Osteoblast (primary cell): ENCODE measurements around the gene ANK3. TPM values are rescaled to one million over a fixed set of nuclear protein-coding genes. Genes with fewer than 3 reads are reported as not detected.
A peak's percentile ranks its signal among the peaks of the same experiment; 100 is the strongest.

Experiments
- DNase-seq: peaks from one replicate; pipeline ENCODE4 v3.0.0; 2011; ENCODE audit warnings: low spot score, mixed read lengths; ENCODE audit not compliant: insufficient read length; ENCODE audit errors: missing footprints
- H2AFZ ChIP-seq: 2 replicates; pipeline ENCODE4 v1.6.0; 2011; ENCODE audit warnings: mild to moderate bottlenecking, low read length
- H3K27ac ChIP-seq: 2 replicates; pipeline ENCODE4 v1.5.1; 2011; ENCODE audit warnings: mild to moderate bottlenecking, low read depth, low read length, moderate library complexity
- H3K27me3 ChIP-seq: 2 replicates; pipeline ENCODE4 v1.6.0; 2012; ENCODE audit warnings: mild to moderate bottlenecking, control low read depth, inconsistent platforms, low read length, moderate library complexity; ENCODE audit not compliant: insufficient read depth
- H3K36me3 ChIP-seq: 2 replicates; pipeline ENCODE4 v1.5.1; 2011; ENCODE audit warnings: mild to moderate bottlenecking, low read length, control low read depth, moderate library complexity; ENCODE audit not compliant: insufficient read depth
- H3K4me1 ChIP-seq: 2 replicates; pipeline ENCODE4 v1.5.1; 2011; ENCODE audit warnings: mild to moderate bottlenecking, low read length, control low read depth, moderate library complexity; ENCODE audit not compliant: insufficient read depth
- H3K4me2 ChIP-seq: 2 replicates; pipeline ENCODE4 v1.6.0; 2011; ENCODE audit warnings: mild to moderate bottlenecking, low read length; ENCODE audit not compliant: insufficient read depth
- H3K4me3 ChIP-seq: fragments of 200-600 bp; sonication (generic); 3 replicates; pipeline ENCODE4 v1.5.1; 2012; ENCODE audit warnings: mild to moderate bottlenecking, low read length, inconsistent platforms; ENCODE audit not compliant: insufficient read depth
- H3K79me2 ChIP-seq: 2 replicates; pipeline ENCODE4 v1.6.0; 2012; ENCODE audit warnings: mild to moderate bottlenecking, low read length, control low read depth, inconsistent platforms; ENCODE audit not compliant: insufficient read depth
- H3K9me3 ChIP-seq: 2 replicates; pipeline ENCODE4 v1.5.1; 2011; ENCODE audit warnings: low read depth, low read length, control low read depth
- H4K20me1 ChIP-seq: 2 replicates; pipeline ENCODE4 v1.6.0; 2012; ENCODE audit warnings: mild to moderate bottlenecking, low read length, control low read depth; ENCODE audit not compliant: insufficient read depth
- CTCF ChIP-seq: IDR thresholded peaks from 2 replicates; pipeline ENCODE4 v1.5.1; 2011; ENCODE audit warnings: mild to moderate bottlenecking, low read depth, low read length, moderate library complexity; ENCODE audit errors: extremely low read depth
- total RNA-seq: library from RNA; depleted of rRNA; stranded (reverse); fragments of >200 nt; gene quantifications from 2 replicates; pipeline ENCODE4 v1.2.3, GENCODE V29; 2012

ANK3 gene
- total RNA-seq, 1 donor: 44.5 TPM

GRCh38 chr10:60430017-60430416 is 40.3 kb upstream of the ANK3 start:
- no peak for TF ChIP-seq CTCF
- Histone ChIP-seq H3K4me3 (peak overlapping the region; percentile 42), H2AFZ (no peak overlapping the region), H3K27ac (peak overlapping the region; percentile 95), H4K20me1 (no peaks in the 10 kb centered on the region), H3K4me1 (peaks cover 78% of the 10 kb centered on the region), H3K36me3 (no peaks in the 10 kb centered on the region), H3K4me2 (peak overlapping the region; percentile 75), H3K27me3 (no peaks in the 10 kb centered on the region), H3K79me2 (no peaks in the 10 kb centered on the region), H3K9me3 (no peaks in the 10 kb centered on the region)
- peak; percentile 57 for DNase-seq

- Histone ChIP-seq H3K36me3 (no peaks in the 10 kb centered on the region), H3K4me1 (peaks cover 85% of the 10 kb centered on the region), H2AFZ (no peak overlapping the region), H3K27me3 (no peaks in the 10 kb centered on the region), H3K4me3 (no peak overlapping the region), H3K4me2 (peak overlapping the region; percentile 75), H3K27ac (peak overlapping the region; percentile 95), H4K20me1 (no peaks in the 10 kb centered on the region), H3K79me2 (no peaks in the 10 kb centered on the region), H3K9me3 (no peaks in the 10 kb centered on the region)
- no peak for DNase-seq
- TF ChIP-seq CTCF: no peak
These were observed 39.6 kb upstream of the ANK3 start for GRCh38 chr10:60429084-60429849.

- no peak for TF ChIP-seq CTCF
- Histone ChIP-seq H4K20me1 (no peaks in the 10 kb centered on the region), H3K9me3 (no peaks in the 10 kb centered on the region), H3K36me3 (no peaks in the 10 kb centered on the region), H2AFZ (no peak overlapping the region), H3K4me2 (no peak overlapping the region), H3K79me2 (no peaks in the 10 kb centered on the region), H3K27me3 (no peaks in the 10 kb centered on the region), H3K4me3 (no peak overlapping the region), H3K27ac (peak overlapping the region; percentile 95), H3K4me1 (peaks cover 85% of the 10 kb centered on the region)
- no peak for DNase-seq
These were observed 38.7 kb upstream of the ANK3 start for GRCh38 chr10:60428387-60428737.

GRCh38 chr10:60427709-60428386 is 38.2 kb upstream of the ANK3 start:
- H3K4me1 ChIP-seq: peaks cover 81% of the 10 kb centered on the region
- no peaks in the 10 kb centered on the region for H3K36me3 ChIP-seq
- TF ChIP-seq CTCF: no peak
- peak overlapping the region; percentile 95 for H3K27ac ChIP-seq
- no peaks in the 10 kb centered on the region for H4K20me1 ChIP-seq
- H3K79me2 ChIP-seq: no peaks in the 10 kb centered on the region
- no peaks in the 10 kb centered on the region for H3K9me3 ChIP-seq
- no peaks in the 10 kb centered on the region for H3K27me3 ChIP-seq
- no peak overlapping the region for H3K4me3 ChIP-seq
- no peak overlapping the region for H3K4me2 ChIP-seq
- DNase-seq: no peak
- no peak overlapping the region for H2AFZ ChIP-seq
